ENCODE measurements around the gene SLC15A3.

- TF ChIP-seq, protein P1, sequence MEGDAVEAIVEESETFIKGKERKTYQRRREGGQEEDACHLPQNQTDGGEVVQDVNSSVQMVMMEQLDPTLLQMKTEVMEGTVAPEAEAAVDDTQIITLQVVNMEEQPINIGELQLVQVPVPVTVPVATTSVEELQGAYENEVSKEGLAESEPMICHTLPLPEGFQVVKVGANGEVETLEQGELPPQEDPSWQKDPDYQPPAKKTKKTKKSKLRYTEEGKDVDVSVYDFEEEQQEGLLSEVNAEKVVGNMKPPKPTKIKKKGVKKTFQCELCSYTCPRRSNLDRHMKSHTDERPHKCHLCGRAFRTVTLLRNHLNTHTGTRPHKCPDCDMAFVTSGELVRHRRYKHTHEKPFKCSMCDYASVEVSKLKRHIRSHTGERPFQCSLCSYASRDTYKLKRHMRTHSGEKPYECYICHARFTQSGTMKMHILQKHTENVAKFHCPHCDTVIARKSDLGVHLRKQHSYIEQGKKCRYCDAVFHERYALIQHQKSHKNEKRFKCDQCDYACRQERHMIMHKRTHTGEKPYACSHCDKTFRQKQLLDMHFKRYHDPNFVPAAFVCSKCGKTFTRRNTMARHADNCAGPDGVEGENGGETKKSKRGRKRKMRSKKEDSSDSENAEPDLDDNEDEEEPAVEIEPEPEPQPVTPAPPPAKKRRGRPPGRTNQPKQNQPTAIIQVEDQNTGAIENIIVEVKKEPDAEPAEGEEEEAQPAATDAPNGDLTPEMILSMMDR (IDR thresholded peaks at IDR 0.05; ENCODE audit: insufficient read depth, low read depth, low read length): no peak
- TF ChIP-seq EZH2 (IDR thresholded peaks at IDR 0.05; ENCODE audit: insufficient read depth, low read length): no peak
These were observed 38.0 kb downstream of the SLC15A3 start, which contains the start of gene TMEM109 for GRCh38 chr11:60913793-60914632.

Data from astrocyte (in vitro differentiated cells and primary cell).